ENCODE measurements around the gene CCDC194. TPM values are rescaled to one million over a fixed set of nuclear protein-coding genes. Genes with fewer than 3 reads are reported as not detected.

The CCDC194 gene
- total and polyA plus RNA-seq, 2 of the 13 experiments (the other 11 are each of a cell fraction or from before 2014, with no cell fraction given) = 0.13 to 0.21 TPM

DNA sequence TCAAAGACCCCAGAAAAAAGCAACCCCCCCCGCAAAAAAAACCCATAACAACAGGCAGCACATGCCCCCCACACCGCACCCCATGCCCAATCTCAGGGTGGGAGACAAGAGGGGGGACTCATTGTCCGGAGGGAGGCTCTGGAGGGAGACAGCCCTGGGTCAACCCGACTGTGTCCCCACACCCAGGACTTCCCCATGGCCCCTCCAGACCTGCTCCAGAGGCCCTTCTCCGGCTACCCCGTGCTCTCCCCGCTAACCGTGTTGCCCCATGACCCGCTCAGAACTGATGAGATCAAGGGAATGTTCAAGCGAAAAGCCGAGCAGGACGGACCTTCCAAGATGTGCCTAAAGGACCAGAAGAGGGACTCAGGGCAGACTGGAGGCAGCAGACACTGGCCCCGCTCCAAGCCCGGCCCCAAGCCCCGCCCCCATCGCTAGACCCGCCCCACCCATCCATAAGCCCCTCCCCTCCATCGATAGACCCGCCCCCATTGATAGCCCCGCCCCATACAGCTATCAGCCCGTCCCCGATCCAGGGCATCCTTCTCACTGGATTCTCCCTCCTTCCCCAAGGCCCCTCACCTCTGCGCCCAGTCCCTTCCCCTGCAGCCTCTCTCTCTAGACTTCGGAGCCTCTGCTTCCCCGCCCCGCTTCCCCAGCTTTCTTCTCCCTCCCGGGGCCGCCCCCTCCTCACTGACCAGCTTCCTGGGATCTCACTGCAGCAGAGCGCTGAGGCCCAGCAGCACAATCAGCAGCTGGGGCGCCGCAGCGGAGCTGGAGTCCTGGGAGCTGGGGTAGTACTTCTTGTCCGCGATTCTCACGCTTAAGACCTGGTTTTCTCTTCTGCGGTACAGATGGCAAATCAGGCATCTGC lies 9.2 kb upstream of the CCDC194 start (continued):
- TF ChIP-seq ZNF775 (CRISPR knock-in tag; IDR thresholded peaks at IDR 0.05; ENCODE audit: borderline replicate concordance) (no peak), ZNF331 (CRISPR knock-in tag; IDR thresholded peaks at IDR 0.05) (no peak), ZFP90 (CRISPR knock-in tag; IDR thresholded peaks at IDR 0.05; ENCODE audit: borderline replicate concordance) (no peak), AGO1 (IDR thresholded peaks at IDR 0.05; ENCODE audit: low read depth, low read length, poor library complexity, severe bottlenecking) (peak; percentile 98), AGO2 (optimal IDR thresholded peaks at IDR 0.05; ENCODE audit: low read depth, low read length) (peak; percentile 18), MAFG (CRISPR knock-in tag; IDR thresholded peaks at IDR 0.05) (no peak), REL (CRISPR knock-in tag; conservative IDR thresholded peaks at IDR 0.05) (no peak), ASH2L (IDR thresholded peaks at IDR 0.05; ENCODE audit: insufficient read length, low read depth, low read length) (no peak)

DNA sequence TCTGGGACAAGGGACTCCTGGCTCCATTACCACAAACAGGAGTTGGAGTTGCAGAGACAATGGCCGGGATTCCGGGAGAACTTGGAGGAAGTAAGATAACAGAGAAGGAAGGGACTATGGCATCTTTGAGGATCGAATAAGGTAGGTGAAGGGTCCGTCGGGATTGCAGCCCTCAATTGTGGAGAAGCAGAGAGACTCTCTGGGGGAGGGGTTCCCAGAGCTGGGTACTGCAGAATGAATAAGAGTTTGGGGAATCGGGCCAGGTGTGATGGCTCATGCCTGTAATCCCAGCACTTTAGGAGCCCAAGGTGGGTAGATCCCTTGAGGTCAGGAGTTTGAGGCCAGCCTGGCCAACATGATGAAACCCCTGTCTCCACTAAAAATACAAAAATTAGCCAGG lies 7.6 kb upstream of the CCDC194 start:
- Histone ChIP-seq H3K4me2 (ENCODE audit: low read depth, low read length) (no peak overlapping the region), H3K4me3 (replicated peaks in 1 of 3; ENCODE audit: insufficient read depth in 1 of 3, low read depth in 2 of 3, low read length in 3 of 3) (no peak overlapping the region), H3K27me3 (ENCODE audit: control insufficient read depth in 1 of 2, insufficient read depth in 2 of 2, low read length in 2 of 2) (no peaks in the 10 kb centered on the region; a peak in 1 of 5 replicates), H3K9ac (ENCODE audit: insufficient read depth, low read depth, low read length) (no peak overlapping the region), H2AFZ (ENCODE audit: low read length) (no peak overlapping the region), H3K4me1 (ENCODE audit: insufficient read depth, low read length) (peaks cover 13% of the 10 kb centered on the region), H3K36me3 (replicated peaks in 1 of 2; ENCODE audit: control insufficient read depth in 1 of 2, insufficient read depth in 2 of 2, low read length in 2 of 2) (peaks cover 0 to 8% of the 10 kb centered on the region in 2 experiments; a peak in 3 of 5 replicates), H3K27ac (ENCODE audit: extremely low read length, insufficient read depth, low read length) (no peak overlapping the region), H3K79me2 (ENCODE audit: insufficient read depth, low read length) (peaks cover 23% of the 10 kb centered on the region), H4K20me1 (ENCODE audit: insufficient read depth, low read length) (no peaks in the 10 kb centered on the region; the same call in 1 of the 2 replicates), H3K9me3 (ENCODE audit: low read length) (no peaks in the 10 kb centered on the region)
- TF ChIP-seq KAT7 (CRISPR knock-in tag; IDR thresholded peaks at IDR 0.05; ENCODE audit: borderline replicate concordance) = no peak
- TF ChIP-seq BCL6 (CRISPR knock-in tag; IDR thresholded peaks at IDR 0.05) = no peak
- TF ChIP-seq THYN1 (CRISPR knock-in tag; IDR thresholded peaks at IDR 0.05; ENCODE audit: borderline replicate concordance, low read depth) = no peak
- no peak for TF ChIP-seq KDM5A (IDR thresholded peaks at IDR 0.05; ENCODE audit: borderline replicate concordance, low read length)
- no peak for TF ChIP-seq DMAP1 (CRISPR knock-in tag; IDR thresholded peaks at IDR 0.05)
- TF ChIP-seq ZNF232 (CRISPR knock-in tag; IDR thresholded peaks at IDR 0.05; ENCODE audit: borderline replicate concordance) = no peak
- BruUV-seq (replicated peaks) = no TSS peak
- ChIA-PET CTCF (ENCODE audit: low intra/inter-chr PET ratio, low total read pairs) (no interaction called here), POLR2A (no interaction called here)
- no peak for FAIRE-seq
- in situ Hi-C loops (cut with HindIII; ENCODE audit: extremely low pct_ligation_motif_present, low pct_unique_long_range_greater_than_20kb) = no loop called here
- intact Hi-C loops (cut with micrococcal nuclease; ENCODE audit: unreplicated experiment) = no loop called here
- 97% methylated on average over 6 of the region's 6 CpGs for WGBS (ENCODE audit: low lambda C conversion rate)
- ATAC-seq = no peak
- no peak for DNase-seq (ENCODE audit: low spot score)
